ENCODE results near the gene SLC12A9.

- 0 out of 2 replicates have a peak, but pooled peaks have one; percentile 19 for TF ChIP-seq TAF1 (IDR thresholded peaks at IDR 0.05; ENCODE audit: low read depth)
- TF ChIP-seq EP300 (IDR thresholded peaks at IDR 0.05; ENCODE audit: borderline replicate concordance), result no peak
- TF ChIP-seq EGR1 (IDR thresholded peaks at IDR 0.05), result no peak
- TF ChIP-seq CEBPB (IDR thresholded peaks at IDR 0.05), result no peak
These were observed 13.6 kb downstream of the SLC12A9 start for GRCh38 chr7:100865938-100866728.
